Transverse colon (tissue), 4 donors: ENCODE results near the gene STRBP.

ENCODE experiments used
- EP300 ChIP-seq: sonication (generic); formaldehyde crosslinking; IDR thresholded peaks from one replicate; pipeline ENCODE4 v1.6.1; 2017; ENCODE audit warnings: antibody characterized with exemption, low read depth
- POLR2A ChIP-seq: fragments of 450-650 bp; IDR thresholded peaks from one replicate; pipeline ENCODE4 v1.6.1; 2016; ENCODE audit warnings: antibody characterized with exemption, mild to moderate bottlenecking, moderate library complexity
- POLR2AphosphoS5 ChIP-seq, 3 donors: sonication (generic); formaldehyde crosslinking; IDR thresholded peaks; one replicate each; pipeline ENCODE4 v1.6.1; 2016; ENCODE audit warnings: antibody characterized with exemption in 3 of 3
- TF ChIP-seq, protein P1 (sequence below), 5 experiments: fragments of 200-600 bp in 3 of 5; fragments of 450-650 bp in 2 of 5; sonication (generic) in 3 of 5; IDR thresholded peaks; 1 replicate in 2 of 5; 2 replicates in 3 of 5; pipeline ENCODE4 v1.5.1; 2016 to 2017; ENCODE audit warnings: antibody characterized with exemption in 5 of 5, inconsistent platforms in 3 of 5, mild to moderate bottlenecking in 2 of 5, moderate library complexity in 1 of 5

DNA sequence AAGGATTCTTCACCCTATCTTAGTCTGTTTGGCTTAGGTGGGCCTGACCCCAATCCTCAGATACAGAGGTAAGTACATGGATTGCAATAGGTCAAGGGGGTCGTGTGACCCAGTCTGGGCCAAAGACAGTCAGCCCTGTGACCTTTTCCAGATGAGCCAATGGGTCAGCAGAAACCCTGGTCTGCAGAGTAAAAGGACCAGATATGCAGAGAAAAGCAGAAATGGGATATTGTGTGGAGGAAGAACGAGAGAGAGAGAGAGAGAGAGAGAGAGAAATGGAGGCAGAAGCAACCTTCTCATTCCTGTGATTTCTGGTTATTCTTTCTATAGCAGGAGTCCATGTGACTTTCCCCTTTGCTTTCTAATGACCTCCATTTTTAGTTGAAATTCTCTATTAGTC is 47.2 kb upstream of the STRBP start:
- no peak for TF ChIP-seq POLR2AphosphoS5 (IDR thresholded peaks at IDR 0.05)
- TF ChIP-seq, protein P1, sequence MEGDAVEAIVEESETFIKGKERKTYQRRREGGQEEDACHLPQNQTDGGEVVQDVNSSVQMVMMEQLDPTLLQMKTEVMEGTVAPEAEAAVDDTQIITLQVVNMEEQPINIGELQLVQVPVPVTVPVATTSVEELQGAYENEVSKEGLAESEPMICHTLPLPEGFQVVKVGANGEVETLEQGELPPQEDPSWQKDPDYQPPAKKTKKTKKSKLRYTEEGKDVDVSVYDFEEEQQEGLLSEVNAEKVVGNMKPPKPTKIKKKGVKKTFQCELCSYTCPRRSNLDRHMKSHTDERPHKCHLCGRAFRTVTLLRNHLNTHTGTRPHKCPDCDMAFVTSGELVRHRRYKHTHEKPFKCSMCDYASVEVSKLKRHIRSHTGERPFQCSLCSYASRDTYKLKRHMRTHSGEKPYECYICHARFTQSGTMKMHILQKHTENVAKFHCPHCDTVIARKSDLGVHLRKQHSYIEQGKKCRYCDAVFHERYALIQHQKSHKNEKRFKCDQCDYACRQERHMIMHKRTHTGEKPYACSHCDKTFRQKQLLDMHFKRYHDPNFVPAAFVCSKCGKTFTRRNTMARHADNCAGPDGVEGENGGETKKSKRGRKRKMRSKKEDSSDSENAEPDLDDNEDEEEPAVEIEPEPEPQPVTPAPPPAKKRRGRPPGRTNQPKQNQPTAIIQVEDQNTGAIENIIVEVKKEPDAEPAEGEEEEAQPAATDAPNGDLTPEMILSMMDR (IDR thresholded peaks at IDR 0.05), result no peak
- no peak for TF ChIP-seq POLR2A
- TF ChIP-seq EP300, result no peak
